Heart left ventricle (tissue), 16 donors: ENCODE data around the gene PROSER2. TPM values are rescaled to one million over a fixed set of nuclear protein-coding genes. Genes with fewer than 3 reads are reported as not detected.

ENCODE experiments used
- ATAC-seq, 4 donors: fragments of 200-7000 bp; cut with Tn5 transposase; one replicate each; pipeline ENCODE4 v1.9.1; 2020 to 2022; ENCODE audit warnings: moderate library complexity in 4 of 4, mild to moderate bottlenecking in 3 of 4, moderate number of reproducible peaks in 1 of 4
- DNase-seq, 5 donors: peaks; one replicate each; pipeline ENCODE4 v3.0.0-alpha.2; 2020
- H3K27ac ChIP-seq, 12 donors: fragments of 200-600 bp; sonication (generic) in 4 of 12; one replicate each; pipeline versions ENCODE4 v1.5.0 to v1.8.0; 2016 to 2022; ENCODE audit warnings: mild to moderate bottlenecking in 2 of 12
- H3K27me3 ChIP-seq, 9 donors: fragments of 200-600 bp; sonication (generic) in 2 of 9; one replicate each; pipeline versions ENCODE4 v1.5.1 to v1.8.0; 2016 to 2022; ENCODE audit warnings: mild to moderate bottlenecking in 3 of 9
- H3K36me3 ChIP-seq, 9 donors: fragments of 200-600 bp; sonication (generic) in 2 of 9; one replicate each; pipeline versions ENCODE4 v1.5.0 to v1.8.0; 2018 to 2022; ENCODE audit warnings: mild to moderate bottlenecking in 2 of 9
- H3K4me1 ChIP-seq, 12 donors: fragments of 200-600 bp; sonication (generic) in 4 of 12; one replicate each; pipeline versions ENCODE4 v1.5.0 to v1.8.0; 2016 to 2022; ENCODE audit warnings: mild to moderate bottlenecking in 3 of 12
- H3K4me3 ChIP-seq, 12 donors: fragments of 200-600 bp; sonication (generic) in 4 of 12; one replicate each; pipeline versions ENCODE4 v1.5.0 to v1.8.0; 2017 to 2022; ENCODE audit warnings: mild to moderate bottlenecking in 9 of 12, moderate library complexity in 4 of 12
- H3K9me3 ChIP-seq, 12 donors: fragments of 200-600 bp; sonication (generic) in 4 of 12; one replicate each; pipeline versions ENCODE4 v1.5.0 to v1.8.0; 2016 to 2022; ENCODE audit warnings: mild to moderate bottlenecking in 1 of 12
- CTCF ChIP-seq, 12 donors: fragments of 200-600 bp; sonication (generic) in 4 of 12; IDR thresholded peaks; one replicate each; pipeline versions ENCODE4 v1.5.0 to v1.8.0; 2018 to 2022; ENCODE audit warnings: antibody characterized with exemption in 12 of 12, mild to moderate bottlenecking in 5 of 12
- POLR2A ChIP-seq, 2 donors: fragments of 450-650 bp; IDR thresholded peaks; one replicate each; pipeline ENCODE4 v1.6.1; 2017; ENCODE audit warnings: antibody characterized with exemption in 2 of 2, mild to moderate bottlenecking in 2 of 2, moderate library complexity in 2 of 2
- WGBS, 4 donors: extraction: QIAGEN DNeasy Blood & Tissue Kit in 2 of 4; methylation state at CpG; one replicate each; pipeline versions ENCODE4 v1.1.5 to v1.1.7; 2013 to 2018; 5-methylcytosine and 5-hydroxymethylcytosine counted together
- intact Hi-C, 10 donors: fragments of 100-400 bp; cut with DNase I; formaldehyde crosslinking; loops; one replicate each; pipeline versions ENCODE4 v1.11.1 to v1.14.2; 2022
- polyA plus RNA-seq, 2 donors: library from polyadenylated mRNA; stranded (reverse); fragments of 200-250 nt; gene quantifications; one replicate each; pipeline ENCODE4 v1.2.3, GENCODE V29; 2013
- total RNA-seq, 9 donors: library from RNA; depleted of rRNA in 2 of 9; stranded (reverse); fragments of >200 nt in 2 of 9; fragmentation: NEBNext Ultra II Directional in 3 of 9; extraction: Animal tissue kit (Norgen Biotek cat#: 25700) in 3 of 9; gene quantifications; one replicate each; pipeline versions ENCODE4 v1.1.0 to v1.2.4, GENCODE V29; 2016 to 2023
- donor health status: ischemic (EF 13 %, LVEDD 7.1; RV severe dilation, severe dysfunction).
- donor health status: healthy with polysubstance abuse.
- donor health status: DM: no; HTN: yes; CAD: no.
- donor health status: DM: no; HTN: no; CAD: no.
- donor health status: ischemic (EF 25% LVEDD 6.9; RV normal size, moderate dysfunction).
- donor health status: ischemic (EF 25% LVEDD 5.7; RV mildly dilated, moderate dysfunction).
- donor health status: healthy.
- donor health status: DM: yes; HTN: yes; CAD: no.
- donor health status: ischemic (EF 35%, LVEDD 5.7; RV mildly dilated, moderate dysfunction).
- donor health status: nonischemic (EF 11% LVEDD 7.7; RV severe dilation, severe dysfunction).
- donor health status: DM: yes; HTN: yes; CAD: no.
- donor health status: PGD.
- donor health status: ischemic (EF 29% LVEDD 5.4; RV normal size, mild dysfunction).
- donor health status: nonischemic (EF 23%, LVEDD 6.1; RV moderate dilation, normal function).

PROSER2 gene
- total and polyA plus RNA-seq, 11 donors = 0.38 to 3.3 (median 0.83) TPM

DNA sequence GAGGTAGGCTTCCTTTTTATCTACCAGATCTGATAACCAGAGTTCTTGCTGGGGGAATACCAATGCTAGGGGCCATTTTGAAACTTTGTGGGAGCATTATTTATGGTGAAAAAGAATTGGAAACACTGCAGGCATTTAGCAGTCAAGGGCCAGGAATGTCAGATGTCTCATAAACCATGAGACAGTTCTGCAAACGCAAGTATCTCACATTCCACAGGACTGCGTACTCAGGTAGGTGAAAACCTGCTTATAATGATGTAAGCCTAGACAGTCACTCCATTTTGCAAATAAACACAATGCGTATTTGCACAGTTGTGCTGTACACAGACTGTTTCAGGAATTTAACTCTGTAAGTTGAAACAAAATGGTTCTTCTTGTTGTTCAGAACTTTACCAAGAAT is 47.1 kb upstream of the PROSER2 start:
- DNase-seq (no peak), ATAC-seq (no peak)
- TF ChIP-seq POLR2A (IDR thresholded peaks at IDR 0.05) = no peak
- TF ChIP-seq CTCF (IDR thresholded peaks at IDR 0.05) = no peak
- Histone ChIP-seq H3K4me1 (no peaks in the 10 kb centered on the region), H3K27ac (no peak overlapping the region), H3K9me3 (no peaks in the 10 kb centered on the region), H3K27me3 (peaks cover 0 to 7% (median 0%) of the 10 kb centered on the region in 9 donors), H3K4me3 (no peak overlapping the region), H3K36me3 (no peaks in the 10 kb centered on the region)
- WGBS, 4 donors = 90 to 95% (median 91%) methylated on average over 3 of the region's 3 CpGs
- intact Hi-C loops = no loop called here

DNA sequence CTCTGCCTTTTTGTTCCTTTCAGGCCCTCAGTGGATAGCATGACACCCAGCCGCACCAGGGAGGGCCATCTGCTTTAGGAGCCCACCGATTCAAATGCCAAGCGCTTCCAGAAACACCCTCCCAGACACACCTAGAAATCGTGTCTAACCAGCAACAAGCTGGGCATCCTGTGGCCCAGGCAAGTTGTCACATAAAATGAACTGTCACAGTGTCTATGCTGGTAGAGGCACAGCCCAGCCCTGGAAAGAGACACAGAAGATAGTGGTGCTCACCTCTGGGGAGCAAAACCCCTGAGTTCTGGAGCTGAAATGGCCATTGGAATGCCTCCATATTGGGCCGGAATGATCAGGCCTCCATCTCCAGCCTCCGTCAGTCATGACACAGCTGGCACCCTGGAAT is 42.0 kb upstream of the PROSER2 start:
- intact Hi-C loops = loop anchor here in 4 of 10 donors (5.0 kb wide), 1 partner anchor 206 kb away; no protein-coding TSS in a partner anchor
- Histone ChIP-seq H3K36me3 (no peaks in the 10 kb centered on the region), H3K27me3 (peaks cover 0 to 6% (median 0%) of the 10 kb centered on the region in 9 donors), H3K27ac (no peak overlapping the region), H3K9me3 (no peaks in the 10 kb centered on the region), H3K4me1 (no peaks in the 10 kb centered on the region), H3K4me3 (no peak overlapping the region)
- DNase-seq (no peak), ATAC-seq (no peak)
- TF ChIP-seq CTCF (IDR thresholded peaks at IDR 0.05) = no peak
- TF ChIP-seq POLR2A (IDR thresholded peaks at IDR 0.05) = no peak
- WGBS, 4 donors = 90 to 96% (median 91%) methylated on average over 6 of the region's 6 CpGs

DNA sequence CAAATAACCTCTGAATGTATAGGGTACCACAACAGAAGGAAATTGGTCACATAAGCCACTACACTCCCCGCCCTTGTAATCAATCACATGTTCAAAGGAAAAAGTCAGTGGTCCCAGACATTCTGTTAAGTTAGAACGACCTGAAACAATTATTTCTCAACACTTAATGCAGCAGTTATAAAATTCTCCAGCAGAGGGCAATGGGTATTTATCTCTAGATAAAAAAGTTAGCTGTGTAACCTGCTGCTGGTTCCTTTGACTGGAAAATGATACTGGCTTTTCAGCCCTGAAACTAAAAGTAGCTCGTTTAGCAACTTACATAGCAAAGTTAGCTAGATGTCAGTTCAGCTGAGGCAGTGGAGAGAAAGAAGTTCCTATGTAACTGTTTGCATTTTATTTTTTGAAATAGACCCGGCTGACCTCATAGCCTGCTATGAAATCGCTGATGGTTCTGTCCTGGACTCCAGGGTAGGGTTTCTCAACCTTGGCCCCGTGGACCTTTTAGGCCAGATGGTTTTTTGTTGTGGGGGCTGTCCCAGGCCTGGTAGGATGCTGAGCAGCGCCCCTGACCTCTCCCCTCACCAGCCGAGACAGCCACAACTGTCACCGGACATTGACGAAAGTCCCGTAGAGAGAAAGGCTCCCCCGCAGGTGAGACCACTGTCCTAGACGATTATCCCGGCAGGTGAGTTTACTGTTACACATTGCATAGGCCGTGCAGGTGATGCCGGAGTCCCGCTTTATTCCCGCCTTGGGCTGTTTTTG is 40.2 kb upstream of the PROSER2 start:
- intact Hi-C loops = loop anchor here in 6 of 10 donors (2.0 to 5.0 kb wide), 2 partner anchors 204 kb away; no protein-coding TSS in a partner anchor
- no peak overlapping the region for H3K4me3 ChIP-seq
- no peaks in the 10 kb centered on the region for H3K9me3 ChIP-seq
- H3K27me3 ChIP-seq = peaks cover 0 to 4% (median 0%) of the 10 kb centered on the region in 9 donors
- no peaks in the 10 kb centered on the region for H3K4me1 ChIP-seq
- DNase-seq (no peak), ATAC-seq (no peak)
- no peak overlapping the region for H3K27ac ChIP-seq
- no peaks in the 10 kb centered on the region for H3K36me3 ChIP-seq
- TF ChIP-seq CTCF (IDR thresholded peaks at IDR 0.05) (peak; percentile 49 to 79 (median 65)), POLR2A (IDR thresholded peaks at IDR 0.05) (no peak)
- WGBS, 4 donors = 65 to 72% (median 71%) methylated on average over 14 to 18 of the region's 18 CpGs

DNA sequence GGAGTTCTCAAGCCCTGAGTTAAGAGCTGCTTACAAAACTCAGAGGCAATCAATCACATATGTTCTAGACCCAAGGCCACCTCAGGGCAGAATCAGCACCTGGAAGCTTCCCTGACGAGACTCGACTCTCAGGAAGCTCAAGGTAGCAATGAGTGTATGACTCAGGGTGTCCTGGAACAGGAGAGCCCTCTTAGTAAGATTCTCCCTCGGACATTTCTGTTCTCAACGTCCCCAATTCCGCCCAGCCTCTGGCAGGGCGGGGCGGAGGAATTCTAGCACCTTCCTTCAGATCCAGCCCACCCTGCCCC is 39.6 kb upstream of the PROSER2 start:
- 72 to 92% (median 82%) methylated on average over 7 of the region's 7 CpGs for WGBS, 4 donors
- no peak overlapping the region for H3K4me3 ChIP-seq
- DNase-seq (no peak), ATAC-seq (no peak)
- H3K9me3 ChIP-seq = no peaks in the 10 kb centered on the region
- no peak overlapping the region for H3K27ac ChIP-seq
- TF ChIP-seq CTCF (IDR thresholded peaks at IDR 0.05) = no peak
- no peak for TF ChIP-seq POLR2A (IDR thresholded peaks at IDR 0.05)
- no peaks in the 10 kb centered on the region for H3K4me1 ChIP-seq
- peaks cover 0 to 4% (median 0%) of the 10 kb centered on the region in 9 donors for H3K27me3 ChIP-seq
- no peaks in the 10 kb centered on the region for H3K36me3 ChIP-seq
- intact Hi-C loops = loop anchor here in 6 of 10 donors (2.0 to 5.0 kb wide), 2 partner anchors 203 to 204 kb away; no protein-coding TSS in a partner anchor
